Vagina (tissue), 2 donors: ENCODE measurements around the gene QSOX1. TPM values are rescaled to one million over a fixed set of nuclear protein-coding genes. Genes with fewer than 3 reads are reported as not detected.

Experiments used
- DNase-seq, 2 donors: peaks; one replicate each; pipeline ENCODE4 v3.0.0-alpha.2; 2017; ENCODE audit errors: extremely low spot score in 2 of 2
- H3K27ac ChIP-seq: fragments of 200-600 bp; sonication (generic); one replicate; pipeline ENCODE4 v1.5.1; 2019
- H3K27me3 ChIP-seq: fragments of 200-600 bp; sonication (generic); one replicate; pipeline ENCODE4 v1.5.1; 2019
- H3K36me3 ChIP-seq, 2 donors: fragments of 200-600 bp; sonication (generic); one replicate each; pipeline ENCODE4 v1.5.1; 2017 to 2019
- H3K4me1 ChIP-seq: fragments of 200-600 bp; sonication (generic); one replicate; pipeline ENCODE4 v1.5.1; 2019
- H3K4me3 ChIP-seq, 2 donors: fragments of 200-600 bp; sonication (generic); 1 replicate in 1 of 2; 2 replicates in 1 of 2; pipeline ENCODE4 v1.5.1; 2016 to 2019
- H3K9me3 ChIP-seq: fragments of 200-600 bp; sonication (generic); one replicate; pipeline ENCODE4 v1.5.1; 2019
- POLR2A ChIP-seq, 2 donors: fragments of 450-650 bp; IDR thresholded peaks; one replicate each; pipeline ENCODE4 v1.6.1; 2017; ENCODE audit warnings: antibody characterized with exemption in 2 of 2, mild to moderate bottlenecking in 2 of 2, moderate library complexity in 2 of 2
- POLR2AphosphoS5 ChIP-seq, 2 donors: sonication (generic); formaldehyde crosslinking; IDR thresholded peaks; one replicate each; pipeline ENCODE4 v1.9.0; 2017; ENCODE audit warnings: antibody characterized with exemption in 2 of 2, mild to moderate bottlenecking in 2 of 2, low read depth in 1 of 2; ENCODE audit not compliant: insufficient read depth in 1 of 2
- intact Hi-C: fragments of 100-400 bp; cut with DNase I; formaldehyde crosslinking; loops from one replicate; pipeline ENCODE4 v1.15.1; 2023
- total RNA-seq: library from RNA; depleted of rRNA; stranded (reverse); fragments of >200 nt; gene quantifications from one replicate; pipeline ENCODE4 v1.2.3, GENCODE V29; 2016
- TF ChIP-seq, protein P1 (sequence below), 3 experiments: fragments of 450-650 bp in 2 of 3; fragments of 200-600 bp in 1 of 3; sonication (generic) in 1 of 3; IDR thresholded peaks; one replicate each; pipeline ENCODE4 v1.5.1; 2017 to 2019; ENCODE audit warnings: antibody characterized with exemption in 3 of 3, mild to moderate bottlenecking in 2 of 3, moderate library complexity in 2 of 3

Gene QSOX1
- total RNA-seq, 1 donor from 2014 or later = 103 TPM

DNA sequence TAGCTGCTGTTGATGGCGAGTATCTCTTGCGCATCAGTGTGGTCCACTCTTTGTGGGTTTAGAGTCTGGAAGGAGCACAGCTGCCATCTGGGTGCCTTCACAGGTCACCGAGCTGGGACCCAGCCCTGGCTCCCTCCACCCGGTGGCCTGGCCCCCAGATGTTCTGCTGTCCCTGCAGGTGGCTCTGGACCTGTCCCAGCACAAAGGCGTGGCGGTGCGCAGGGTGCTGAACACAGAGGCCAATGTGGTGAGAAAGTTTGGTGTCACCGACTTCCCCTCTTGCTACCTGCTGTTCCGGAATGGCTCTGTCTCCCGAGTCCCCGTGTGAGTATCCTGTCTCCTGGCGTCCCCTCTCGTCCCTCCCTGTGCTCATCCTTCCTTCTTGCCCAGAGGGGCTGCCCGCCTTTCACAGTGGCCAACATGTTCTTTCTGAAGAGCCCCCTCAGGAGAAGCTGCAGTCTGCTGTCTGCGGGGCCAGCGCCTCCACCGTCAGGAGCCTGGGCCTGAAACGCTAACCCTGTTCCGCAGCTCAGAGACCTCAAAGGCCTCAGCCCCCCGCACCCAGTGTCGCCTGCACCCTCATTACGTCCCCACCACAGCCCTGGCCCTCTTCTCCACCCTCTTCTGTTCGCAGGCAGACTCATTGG lies 27.4 kb downstream of the QSOX1 start:
- DNase-seq = no peak
- Histone ChIP-seq H3K4me3 (no peak overlapping the region), H3K27ac (no peak overlapping the region), H3K4me1 (no peaks in the 10 kb centered on the region), H3K27me3 (no peaks in the 10 kb centered on the region), H3K36me3 (peaks cover 0 to 31% of the 10 kb centered on the region in 2 donors), H3K9me3 (no peaks in the 10 kb centered on the region)
- no peak for TF ChIP-seq POLR2AphosphoS5 (IDR thresholded peaks at IDR 0.05; ENCODE audit: insufficient read depth in 1 of 2, low read depth in 1 of 2)
- TF ChIP-seq POLR2A (IDR thresholded peaks at IDR 0.05) = no peak
- intact Hi-C loops = no loop called here

DNA sequence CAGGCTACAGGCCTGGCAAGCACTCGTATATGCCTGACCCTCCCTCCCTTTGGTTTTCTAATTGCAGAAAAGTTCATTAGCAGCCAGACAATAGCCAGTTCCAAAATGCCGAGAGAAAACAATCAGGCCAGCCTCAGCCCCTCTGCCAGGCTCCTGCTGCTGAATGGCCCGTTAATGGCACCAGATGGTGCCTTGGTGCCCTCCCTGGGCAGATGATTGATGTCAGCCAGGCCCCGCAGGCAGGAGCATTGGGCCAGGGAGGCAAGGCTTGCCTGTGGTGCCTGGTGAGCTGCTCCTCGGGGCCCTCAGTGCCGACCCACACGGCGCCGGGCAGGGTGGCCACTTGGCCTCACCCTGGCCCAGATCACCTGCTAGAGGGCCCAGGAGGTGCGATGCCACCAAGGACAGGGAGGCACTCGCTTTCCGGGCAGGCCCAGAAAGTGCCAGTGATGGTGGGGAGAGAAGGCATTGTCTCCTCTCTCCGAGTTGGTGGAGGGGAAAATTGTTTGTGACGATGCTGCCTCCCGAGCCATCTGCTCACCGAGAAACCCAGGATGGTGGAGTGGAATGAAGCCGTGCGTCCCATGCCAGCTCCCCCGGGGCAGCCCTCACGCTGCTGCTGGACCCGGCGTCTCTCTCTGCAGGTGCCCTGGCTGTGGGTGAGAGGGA lies 28.1 kb downstream of the QSOX1 start:
- no peak overlapping the region for H3K27ac ChIP-seq

DNA sequence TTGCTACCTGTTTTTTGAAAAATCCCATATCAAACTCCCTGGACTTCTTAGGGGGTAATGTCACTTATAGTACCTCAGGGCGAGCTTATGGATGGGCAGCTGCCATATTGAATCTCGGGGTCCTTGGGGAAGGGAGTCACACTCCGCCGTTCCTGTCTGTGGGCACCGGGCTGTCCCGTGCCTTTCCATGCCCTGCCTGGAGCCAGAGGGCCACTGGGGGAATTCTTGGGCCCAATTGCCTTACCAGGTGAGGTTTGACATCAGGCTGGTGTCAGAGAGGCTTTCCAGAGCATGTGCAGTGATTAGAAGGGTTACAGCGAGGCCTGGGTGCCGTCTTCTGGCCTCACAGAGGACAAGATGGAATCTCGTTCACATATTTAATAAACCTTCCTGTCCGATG lies 28.8 kb downstream of the QSOX1 start:
- intact Hi-C loops = no loop called here
- no peak for DNase-seq
- Histone ChIP-seq H3K27me3 (no peaks in the 10 kb centered on the region), H3K27ac (no peak overlapping the region), H3K4me1 (no peaks in the 10 kb centered on the region), H3K9me3 (no peaks in the 10 kb centered on the region), H3K4me3 (no peak overlapping the region), H3K36me3 (peaks cover 0 to 33% of the 10 kb centered on the region in 2 donors)
- TF ChIP-seq, protein P1, sequence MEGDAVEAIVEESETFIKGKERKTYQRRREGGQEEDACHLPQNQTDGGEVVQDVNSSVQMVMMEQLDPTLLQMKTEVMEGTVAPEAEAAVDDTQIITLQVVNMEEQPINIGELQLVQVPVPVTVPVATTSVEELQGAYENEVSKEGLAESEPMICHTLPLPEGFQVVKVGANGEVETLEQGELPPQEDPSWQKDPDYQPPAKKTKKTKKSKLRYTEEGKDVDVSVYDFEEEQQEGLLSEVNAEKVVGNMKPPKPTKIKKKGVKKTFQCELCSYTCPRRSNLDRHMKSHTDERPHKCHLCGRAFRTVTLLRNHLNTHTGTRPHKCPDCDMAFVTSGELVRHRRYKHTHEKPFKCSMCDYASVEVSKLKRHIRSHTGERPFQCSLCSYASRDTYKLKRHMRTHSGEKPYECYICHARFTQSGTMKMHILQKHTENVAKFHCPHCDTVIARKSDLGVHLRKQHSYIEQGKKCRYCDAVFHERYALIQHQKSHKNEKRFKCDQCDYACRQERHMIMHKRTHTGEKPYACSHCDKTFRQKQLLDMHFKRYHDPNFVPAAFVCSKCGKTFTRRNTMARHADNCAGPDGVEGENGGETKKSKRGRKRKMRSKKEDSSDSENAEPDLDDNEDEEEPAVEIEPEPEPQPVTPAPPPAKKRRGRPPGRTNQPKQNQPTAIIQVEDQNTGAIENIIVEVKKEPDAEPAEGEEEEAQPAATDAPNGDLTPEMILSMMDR (IDR thresholded peaks at IDR 0.05) = no peak
- TF ChIP-seq POLR2A (IDR thresholded peaks at IDR 0.05) = no peak
- TF ChIP-seq POLR2AphosphoS5 (IDR thresholded peaks at IDR 0.05; ENCODE audit: insufficient read depth in 1 of 2, low read depth in 1 of 2) = no peak

More for the DNA sequence above, 28.1 kb downstream of the QSOX1 start:
- Histone ChIP-seq H3K4me1 (no peaks in the 10 kb centered on the region), H3K4me3 (no peak overlapping the region), H3K36me3 (peaks cover 0 to 33% of the 10 kb centered on the region in 2 donors), H3K27me3 (no peaks in the 10 kb centered on the region), H3K9me3 (no peaks in the 10 kb centered on the region)
- TF ChIP-seq, protein P1 (IDR thresholded peaks at IDR 0.05) = no peak
- TF ChIP-seq POLR2A (IDR thresholded peaks at IDR 0.05) (no peak), POLR2AphosphoS5 (IDR thresholded peaks at IDR 0.05; ENCODE audit: insufficient read depth in 1 of 2, low read depth in 1 of 2) (no peak)
- intact Hi-C loops = no loop called here
- no peak for DNase-seq

DNA sequence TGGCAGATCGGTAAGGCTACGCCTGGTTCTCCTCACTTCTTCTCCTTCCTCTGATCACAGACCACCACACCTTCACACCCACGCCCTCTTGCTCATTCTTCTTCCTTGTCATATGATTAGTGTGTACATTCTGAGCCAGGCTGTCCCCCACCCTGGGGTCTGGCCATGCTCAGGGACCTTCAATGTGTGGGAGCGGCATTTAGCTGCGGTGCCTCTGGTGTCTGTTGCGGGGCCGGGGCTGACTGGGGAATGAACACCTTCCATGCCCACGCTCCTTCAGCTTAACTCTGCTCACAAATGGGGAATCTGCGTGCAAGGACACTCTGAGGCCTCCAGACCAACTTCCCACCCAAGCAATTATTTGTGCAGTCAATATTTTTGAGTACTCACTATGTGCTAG lies 29.4 kb downstream of the QSOX1 start:
- Histone ChIP-seq H3K4me3 (no peak overlapping the region), H3K36me3 (peaks cover 0 to 39% of the 10 kb centered on the region in 2 donors), H3K27me3 (no peaks in the 10 kb centered on the region), H3K27ac (no peak overlapping the region), H3K9me3 (no peaks in the 10 kb centered on the region), H3K4me1 (no peaks in the 10 kb centered on the region)
- DNase-seq = no peak
- no peak for TF ChIP-seq POLR2A (IDR thresholded peaks at IDR 0.05)
- TF ChIP-seq, protein P1 (IDR thresholded peaks at IDR 0.05) = no peak
- TF ChIP-seq POLR2AphosphoS5 (IDR thresholded peaks at IDR 0.05; ENCODE audit: insufficient read depth in 1 of 2, low read depth in 1 of 2) = no peak
- intact Hi-C loops = no loop called here

DNA sequence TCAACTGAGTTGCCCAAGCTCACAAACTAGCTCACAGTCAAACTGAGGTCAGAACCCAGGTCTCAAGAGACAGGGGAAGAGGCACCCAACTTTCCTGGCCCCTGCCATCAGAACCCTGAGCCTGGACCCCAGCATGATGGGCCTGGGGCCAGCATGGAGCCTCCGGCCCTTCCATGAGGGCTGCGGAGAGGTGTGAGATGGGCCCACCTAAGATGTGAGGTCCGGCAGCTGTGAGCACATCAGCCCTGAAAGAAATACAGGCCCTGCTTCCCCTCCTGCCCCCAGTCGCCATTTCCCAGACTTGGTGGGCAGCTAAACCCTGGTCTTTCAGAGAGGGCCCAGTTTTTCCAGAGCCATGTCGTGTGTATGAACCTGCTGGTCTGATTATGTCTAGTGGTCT lies 30.6 kb downstream of the QSOX1 start:
- H3K36me3 ChIP-seq = peaks cover 0 to 51% of the 10 kb centered on the region in 2 donors
- H3K4me3 ChIP-seq = no peak overlapping the region
- no peaks in the 10 kb centered on the region for H3K4me1 ChIP-seq
- DNase-seq = no peak
- no peaks in the 10 kb centered on the region for H3K27me3 ChIP-seq
- intact Hi-C loops = no loop called here
- TF ChIP-seq POLR2A (IDR thresholded peaks at IDR 0.05) = no peak
- TF ChIP-seq POLR2AphosphoS5 (IDR thresholded peaks at IDR 0.05; ENCODE audit: insufficient read depth in 1 of 2, low read depth in 1 of 2) = no peak
- TF ChIP-seq, protein P1 (IDR thresholded peaks at IDR 0.05) = no peak
- H3K9me3 ChIP-seq = no peaks in the 10 kb centered on the region
- no peak overlapping the region for H3K27ac ChIP-seq
